ENCODE data around the gene FAM25G. TPM values are rescaled to one million over a fixed set of nuclear protein-coding genes. Genes with fewer than 3 reads are reported as not detected.
"Not testable (repeated sequence)": the region's sequence is repeated elsewhere in the genome, so short reads cannot be mapped to it uniquely, and the experiment has no call there.

FAM25G gene
- total and polyA plus RNA-seq, 4 experiments from 2014 or later = not detected

DNA sequence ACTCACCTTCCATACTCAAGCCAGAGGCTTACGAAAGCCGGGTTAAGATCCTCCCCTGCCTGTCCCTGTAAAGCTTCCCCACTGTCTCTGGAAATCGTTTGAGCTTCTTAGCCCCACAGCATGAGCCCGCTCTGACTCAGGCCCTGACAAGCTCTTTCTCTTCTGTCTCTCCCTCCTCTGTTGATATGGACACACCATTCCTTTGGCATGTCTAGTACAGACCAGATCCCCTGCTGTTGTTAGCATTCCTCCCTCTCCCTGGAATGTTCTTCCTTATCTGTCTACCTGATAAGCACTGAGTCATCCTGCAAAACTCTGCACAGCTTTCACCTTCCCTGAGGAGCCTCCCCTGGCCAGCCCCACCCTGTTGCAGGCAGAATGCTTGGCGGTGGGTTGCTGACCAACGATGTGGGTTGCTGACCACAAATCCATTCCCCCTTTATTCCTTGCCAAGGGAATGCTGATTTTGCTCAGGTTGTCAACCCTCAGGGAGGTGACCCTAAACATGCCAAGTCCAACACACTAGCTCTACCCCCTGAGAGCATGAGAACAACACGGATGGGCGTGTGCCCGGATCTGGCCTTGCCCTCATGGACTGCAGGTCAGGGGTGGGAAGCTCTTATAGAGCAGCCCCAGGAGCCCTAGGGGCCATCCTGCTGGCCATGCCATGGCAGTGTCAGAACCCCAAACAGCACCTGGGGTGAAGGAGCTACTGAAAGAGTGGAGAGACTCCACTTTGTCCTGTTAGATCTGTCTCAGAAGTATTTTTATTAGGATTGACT is 28.7 kb downstream of the FAM25G start:
- CTCF ChIA-PET (ENCODE audit: partially characterized antibody); H3K36me3 ChIP-seq (ENCODE audit: insufficient read depth, low read length); H3K9me3 ChIP-seq (ENCODE audit: control insufficient read depth in 1 of 2, low read length in 2 of 2); H3K27ac ChIP-seq (ENCODE audit: low read depth, low read length); H3K27me3 Mint-ChIP-seq; H3K4me3 ChIP-seq (ENCODE audit: low read length in 2 of 2); H3K36me3 Mint-ChIP-seq; H3K4me1 ChIP-seq (ENCODE audit: insufficient read depth, low read length); H3K27ac Mint-ChIP-seq; H3K4me1 Mint-ChIP-seq; H3K4me3 Mint-ChIP-seq; H3K27me3 ChIP-seq (ENCODE audit: insufficient read depth, low read length); POLR2A ChIA-PET (ENCODE audit: partially characterized antibody); intact Hi-C loops (cut with micrococcal nuclease); H3K9me3 Mint-ChIP-seq: not testable (repeated sequence)
- DNase-seq = peak in 1 of 5 donors; percentile 1

DNA sequence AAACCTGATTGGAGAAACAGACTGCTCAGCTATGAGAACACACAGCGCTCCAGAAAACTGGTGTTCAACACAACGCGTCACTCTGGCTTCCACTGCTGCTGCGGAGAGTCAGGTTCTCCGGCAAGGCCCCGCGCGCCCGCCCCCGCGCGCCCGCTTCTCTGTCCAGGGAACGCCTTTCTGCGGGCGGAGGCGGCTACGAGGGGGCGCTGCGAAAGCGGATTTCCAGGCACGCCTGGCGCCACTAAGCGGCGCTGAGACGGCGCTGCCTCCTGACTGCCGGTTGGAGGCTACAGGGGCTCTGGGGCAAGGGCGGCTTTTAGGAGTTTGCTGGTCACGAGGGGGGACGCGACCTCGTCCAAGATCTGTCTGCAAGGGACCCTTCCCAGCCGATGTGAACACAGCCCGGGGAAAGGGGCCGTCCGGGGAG is 30.2 kb downstream of the FAM25G start:
- H3K4me1 ChIP-seq (ENCODE audit: insufficient read depth, low read length); intact Hi-C loops (cut with micrococcal nuclease); CTCF ChIA-PET (ENCODE audit: partially characterized antibody); H3K27me3 Mint-ChIP-seq; H3K4me1 Mint-ChIP-seq; H3K27me3 ChIP-seq (ENCODE audit: insufficient read depth, low read length); H3K27ac ChIP-seq (ENCODE audit: low read depth, low read length); DNase-seq; H3K36me3 ChIP-seq (ENCODE audit: insufficient read depth, low read length); H3K9me3 ChIP-seq (ENCODE audit: control insufficient read depth in 1 of 2, low read length in 2 of 2); POLR2A ChIA-PET (ENCODE audit: partially characterized antibody); H3K36me3 Mint-ChIP-seq; H3K4me3 Mint-ChIP-seq; H3K9me3 Mint-ChIP-seq; H3K27ac Mint-ChIP-seq; H3K4me3 ChIP-seq (ENCODE audit: low read length in 2 of 2): not testable (repeated sequence)

DNA sequence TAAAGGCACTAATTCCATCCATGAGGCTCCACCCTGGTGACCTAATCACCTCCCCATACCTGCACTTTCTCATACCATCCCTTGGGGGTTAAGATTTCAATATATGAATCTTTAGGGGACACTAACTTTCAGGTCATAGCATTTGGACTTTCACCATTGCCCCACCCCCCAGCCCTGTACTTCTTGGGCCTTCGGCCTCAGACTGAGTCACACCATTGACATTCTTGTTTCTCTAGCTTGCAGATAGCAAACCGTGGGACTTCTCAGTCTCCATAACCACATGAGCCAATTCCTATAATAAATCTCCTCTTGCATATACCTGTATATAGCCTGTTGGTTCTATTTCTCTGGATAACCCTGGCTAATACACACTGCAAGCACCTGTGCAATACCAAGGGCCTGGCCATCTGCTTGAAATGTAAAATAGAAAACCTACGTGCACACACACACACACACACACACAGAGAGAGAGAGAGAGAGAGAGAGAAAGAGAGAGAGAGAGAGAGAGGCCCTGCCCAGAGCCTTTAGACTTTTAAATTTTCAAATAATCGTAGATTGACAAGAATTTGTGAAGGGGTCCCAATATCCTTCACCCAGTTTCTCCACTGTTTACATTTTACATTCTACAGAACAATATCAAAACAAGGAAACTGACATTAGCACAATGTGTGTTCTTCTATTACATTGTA is 32.9 kb downstream of the FAM25G start:
- Mint-ChIP-seq H3K4me1 (peaks cover 0 to 1% (median 0%) of the 10 kb centered on the region in 4 donors), H3K4me3 (no peak overlapping the region), H3K9me3 (no peaks in the 10 kb centered on the region), H3K27ac (no peak overlapping the region), H3K36me3 (no peaks in the 10 kb centered on the region), H3K27me3 (peaks cover 3 to 12% of the 10 kb centered on the region in 2 donors)
- ChIA-PET POLR2A (ENCODE audit: partially characterized antibody) (no interaction called here), CTCF (ENCODE audit: partially characterized antibody) (no interaction called here)
- Histone ChIP-seq H3K27ac (ENCODE audit: low read depth, low read length) (no peak overlapping the region), H3K4me3 (ENCODE audit: low read length in 2 of 2) (no peak overlapping the region), H3K36me3 (ENCODE audit: insufficient read depth, low read length) (no peaks in the 10 kb centered on the region), H3K9me3 (ENCODE audit: control insufficient read depth in 1 of 2, low read length in 2 of 2) (no peaks in the 10 kb centered on the region), H3K27me3 (ENCODE audit: insufficient read depth, low read length) (no peaks in the 10 kb centered on the region), H3K4me1 (ENCODE audit: insufficient read depth, low read length) (no peaks in the 10 kb centered on the region)
- no peak for DNase-seq
- intact Hi-C loops (cut with micrococcal nuclease) = no loop called here

DNA sequence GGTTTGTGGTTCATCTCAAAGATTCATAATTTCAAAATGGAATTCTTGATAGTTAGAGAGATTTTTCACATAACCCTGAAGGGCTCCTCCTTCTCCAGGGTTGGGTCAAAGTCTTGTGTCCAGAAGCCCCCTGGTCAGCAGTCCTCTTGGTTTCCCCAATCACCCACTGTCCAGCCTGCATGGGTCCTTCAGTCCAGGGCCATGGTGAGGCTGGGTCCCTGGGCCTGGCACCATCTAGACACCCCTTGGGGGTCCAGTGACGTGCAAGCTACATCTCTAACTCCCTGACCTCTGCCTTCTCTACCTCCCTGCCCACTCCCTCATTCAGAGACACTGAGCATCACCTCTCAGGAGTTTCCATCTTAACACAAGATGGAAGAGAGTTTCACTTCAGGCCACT is 33.7 kb downstream of the FAM25G start:
- Histone ChIP-seq H3K4me1 (ENCODE audit: insufficient read depth, low read length) (no peaks in the 10 kb centered on the region), H3K9me3 (ENCODE audit: control insufficient read depth in 1 of 2, low read length in 2 of 2) (no peaks in the 10 kb centered on the region), H3K27me3 (ENCODE audit: insufficient read depth, low read length) (no peaks in the 10 kb centered on the region), H3K4me3 (ENCODE audit: low read length in 2 of 2) (no peak overlapping the region), H3K27ac (ENCODE audit: low read depth, low read length) (no peak overlapping the region), H3K36me3 (ENCODE audit: insufficient read depth, low read length) (no peaks in the 10 kb centered on the region)
- peaks cover 6 to 15% of the 10 kb centered on the region in 2 donors for H3K27me3 Mint-ChIP-seq
- H3K27ac Mint-ChIP-seq = no peak overlapping the region
- H3K4me3 Mint-ChIP-seq = no peak overlapping the region
- CTCF ChIA-PET (ENCODE audit: partially characterized antibody) = no interaction called here
- H3K9me3 Mint-ChIP-seq = no peaks in the 10 kb centered on the region
- no peak for DNase-seq
- H3K4me1 Mint-ChIP-seq = peaks cover 0 to 1% (median 0%) of the 10 kb centered on the region in 4 donors
- H3K36me3 Mint-ChIP-seq = no peaks in the 10 kb centered on the region
- intact Hi-C loops (cut with micrococcal nuclease) = no loop called here
- POLR2A ChIA-PET (ENCODE audit: partially characterized antibody) = no interaction called here

DNA sequence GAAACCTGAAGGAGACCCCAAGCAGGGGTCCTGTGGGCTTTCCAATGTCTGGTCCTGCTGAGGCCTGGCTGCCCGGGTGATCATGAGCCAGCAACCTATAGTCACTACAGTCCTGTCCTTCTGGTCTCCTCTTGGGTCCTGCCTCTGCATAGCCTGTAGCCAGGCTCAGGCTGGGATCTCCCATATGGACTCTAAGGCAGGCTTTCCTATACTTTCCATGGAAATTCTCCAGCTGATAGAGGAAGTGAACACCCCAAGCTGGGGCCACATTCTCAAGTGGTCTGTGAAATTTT is 34.0 kb downstream of the FAM25G start:
- DNase-seq = no peak
- Histone ChIP-seq H3K27me3 (ENCODE audit: insufficient read depth, low read length) (no peaks in the 10 kb centered on the region), H3K27ac (ENCODE audit: low read depth, low read length) (no peak overlapping the region), H3K9me3 (ENCODE audit: control insufficient read depth in 1 of 2, low read length in 2 of 2) (no peaks in the 10 kb centered on the region), H3K4me3 (ENCODE audit: low read length in 2 of 2) (no peak overlapping the region), H3K4me1 (ENCODE audit: insufficient read depth, low read length) (no peaks in the 10 kb centered on the region), H3K36me3 (ENCODE audit: insufficient read depth, low read length) (no peaks in the 10 kb centered on the region)
- Mint-ChIP-seq H3K4me3 (no peak overlapping the region), H3K9me3 (no peaks in the 10 kb centered on the region), H3K4me1 (peaks cover 0 to 1% (median 0%) of the 10 kb centered on the region in 4 donors), H3K27me3 (peaks cover 6 to 15% of the 10 kb centered on the region in 2 donors), H3K36me3 (no peaks in the 10 kb centered on the region), H3K27ac (no peak overlapping the region)
- ChIA-PET CTCF (ENCODE audit: partially characterized antibody) (no interaction called here), POLR2A (ENCODE audit: partially characterized antibody) (no interaction called here)
- intact Hi-C loops (cut with micrococcal nuclease) = no loop called here

DNA sequence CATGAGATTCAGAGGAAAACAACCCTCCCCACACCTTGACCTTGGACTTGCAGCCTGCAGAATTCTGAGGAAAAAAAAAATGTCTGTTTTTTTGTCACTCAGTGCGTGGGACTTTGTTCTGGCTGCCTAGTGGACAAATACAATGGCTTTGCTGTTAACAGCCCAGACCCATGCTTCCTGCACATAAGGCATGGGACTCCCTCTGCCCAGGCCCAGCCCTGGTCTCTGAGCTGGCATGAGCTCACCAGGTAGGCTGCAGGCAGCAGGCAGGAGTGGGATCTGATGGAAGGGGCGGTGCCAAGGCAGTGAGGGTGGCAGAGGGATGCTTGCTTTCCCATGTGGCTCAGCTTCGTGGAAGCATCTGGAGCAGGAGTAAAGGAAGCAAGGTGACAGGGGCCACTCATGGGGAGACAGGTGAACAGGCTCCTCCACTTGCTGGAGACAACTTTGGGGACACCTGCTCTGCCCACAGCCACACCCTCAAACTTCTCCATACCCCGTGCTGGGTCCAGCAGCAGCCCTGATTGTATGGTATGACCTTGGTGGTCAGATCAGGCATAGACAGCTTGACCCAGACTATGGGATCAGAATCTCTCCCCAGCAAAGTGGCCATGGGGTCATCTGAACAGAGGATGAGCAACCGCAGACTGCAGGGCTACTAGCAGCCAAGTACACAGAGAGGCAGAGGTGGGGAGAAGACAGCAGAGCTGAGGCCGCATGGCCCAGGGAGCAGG is 34.5 kb downstream of the FAM25G start:
- peaks cover 6 to 15% of the 10 kb centered on the region in 2 donors for H3K27me3 Mint-ChIP-seq
- CTCF ChIA-PET (ENCODE audit: partially characterized antibody) = no interaction called here
- DNase-seq = no peak

DNA sequence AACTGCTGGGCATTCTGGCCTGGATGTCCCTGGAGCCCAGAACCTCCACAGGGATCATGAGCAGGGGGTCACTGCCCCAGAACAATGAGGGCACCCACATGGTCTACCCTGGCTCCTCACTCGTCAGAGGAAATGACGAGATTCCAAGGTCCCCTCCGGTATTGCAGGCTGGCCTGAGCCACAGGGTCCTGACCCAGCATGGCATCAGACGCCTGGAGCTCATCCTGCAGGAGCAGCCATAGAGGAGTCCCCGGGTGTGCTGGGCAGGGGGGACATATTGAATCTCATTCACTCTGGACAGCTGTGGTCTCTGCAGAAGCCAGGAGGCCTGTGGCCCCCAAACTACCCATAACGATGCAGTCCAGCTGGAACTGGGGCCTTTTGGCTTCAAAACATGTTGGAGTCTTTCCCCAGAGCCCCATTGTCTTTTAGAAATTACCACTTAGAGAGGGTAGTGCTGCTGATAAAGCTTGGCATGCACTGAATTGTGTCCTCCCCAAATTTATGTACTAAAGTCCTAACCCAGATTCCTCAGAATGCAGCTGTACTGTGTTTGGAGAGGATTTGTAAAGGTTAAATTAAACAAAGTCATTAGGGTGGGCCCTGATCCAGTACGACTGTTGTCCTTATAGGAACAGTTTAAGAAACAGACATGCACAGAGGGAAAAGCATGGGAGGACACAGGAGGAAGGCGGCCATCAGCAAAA is 35.3 kb downstream of the FAM25G start:
- Histone ChIP-seq H3K27me3 (ENCODE audit: insufficient read depth, low read length) (no peaks in the 10 kb centered on the region), H3K4me1 (ENCODE audit: insufficient read depth, low read length) (no peaks in the 10 kb centered on the region), H3K4me3 (ENCODE audit: low read length in 2 of 2) (no peak overlapping the region), H3K9me3 (ENCODE audit: control insufficient read depth in 1 of 2, low read length in 2 of 2) (no peaks in the 10 kb centered on the region), H3K36me3 (ENCODE audit: insufficient read depth, low read length) (no peaks in the 10 kb centered on the region), H3K27ac (ENCODE audit: low read depth, low read length) (no peak overlapping the region)
- Mint-ChIP-seq H3K4me3 (no peak overlapping the region), H3K36me3 (no peaks in the 10 kb centered on the region), H3K4me1 (no peaks in the 10 kb centered on the region), H3K9me3 (no peaks in the 10 kb centered on the region), H3K27me3 (peaks cover 6 to 15% of the 10 kb centered on the region in 2 donors), H3K27ac (no peak overlapping the region)
- DNase-seq = no peak
- ChIA-PET POLR2A (ENCODE audit: partially characterized antibody) (no interaction called here), CTCF (ENCODE audit: partially characterized antibody) (no interaction called here)
- intact Hi-C loops (cut with micrococcal nuclease) = no loop called here

More for the DNA sequence above, 34.5 kb downstream of the FAM25G start:
- Histone ChIP-seq H3K27me3 (ENCODE audit: insufficient read depth, low read length) (no peaks in the 10 kb centered on the region), H3K4me1 (ENCODE audit: insufficient read depth, low read length) (no peaks in the 10 kb centered on the region), H3K9me3 (ENCODE audit: control insufficient read depth in 1 of 2, low read length in 2 of 2) (no peaks in the 10 kb centered on the region), H3K4me3 (ENCODE audit: low read length in 2 of 2) (no peak overlapping the region), H3K36me3 (ENCODE audit: insufficient read depth, low read length) (no peaks in the 10 kb centered on the region), H3K27ac (ENCODE audit: low read depth, low read length) (no peak overlapping the region)
- no peaks in the 10 kb centered on the region for H3K36me3 Mint-ChIP-seq
- POLR2A ChIA-PET (ENCODE audit: partially characterized antibody) = no interaction called here
- H3K27ac Mint-ChIP-seq = no peak overlapping the region
- intact Hi-C loops (cut with micrococcal nuclease) = no loop called here
- no peak overlapping the region for H3K4me3 Mint-ChIP-seq
- H3K9me3 Mint-ChIP-seq = no peaks in the 10 kb centered on the region
- peaks cover 0 to 1% (median 0%) of the 10 kb centered on the region in 4 donors for H3K4me1 Mint-ChIP-seq
